Type B pancreatic cell (in vitro differentiated cells): ENCODE results near the gene CMC4. TPM values are rescaled to one million over a fixed set of nuclear protein-coding genes. Genes with fewer than 3 reads are reported as not detected.
A peak's percentile ranks its signal among the peaks of the same experiment; 100 is the strongest.

Source experiments
- DNase-seq: peaks from one replicate; pipeline ENCODE4 v3.0.0; 2021; ENCODE audit warnings: mixed read lengths; ENCODE audit not compliant: unreplicated experiment; ENCODE audit errors: extremely low spot score
- H3K27ac Mint-ChIP-seq: 2 replicates; pipeline ENCODE4 v1.8.0; 2021; ENCODE audit warnings: mild to moderate bottlenecking, mixed read lengths
- H3K27me3 Mint-ChIP-seq: 2 replicates; pipeline ENCODE4 v1.8.0; 2021; ENCODE audit warnings: mixed read lengths
- H3K36me3 Mint-ChIP-seq: 2 replicates; pipeline ENCODE4 v1.8.0; 2021; ENCODE audit warnings: mixed read lengths
- H3K4me1 Mint-ChIP-seq: one replicate; pipeline ENCODE4 v1.8.0; 2021; ENCODE audit warnings: mixed read lengths; ENCODE audit not compliant: unreplicated experiment
- H3K4me3 Mint-ChIP-seq: 2 replicates; pipeline ENCODE4 v1.8.0; 2021; ENCODE audit warnings: mild to moderate bottlenecking, mixed read lengths
- H3K9me3 Mint-ChIP-seq: 2 replicates; pipeline ENCODE4 v1.8.0; 2021; ENCODE audit warnings: mixed read lengths
- total RNA-seq: library from RNA; stranded (reverse); gene quantifications from 2 replicates; pipeline ENCODE4 v1.2.1, GENCODE V29; 2021; ENCODE audit warnings: low replicate concordance
- TF ChIP-seq, protein P1 (sequence below): fragments of 200-600 bp; sonication (generic); conservative IDR thresholded peaks from 2 replicates; pipeline ENCODE4 v1.5.0; 2021; ENCODE audit warnings: antibody characterized with exemption, mild to moderate bottlenecking

CMC4 gene
- total RNA-seq, 1 donor from 2014 or later, result 7.1 TPM

- no peak for DNase-seq
- Mint-ChIP-seq H3K4me3 (peak overlapping the region; percentile 58), H3K27me3 (no peaks in the 10 kb centered on the region), H3K9me3 (no peaks in the 10 kb centered on the region), H3K4me1 (no peaks in the 10 kb centered on the region), H3K27ac (no peak overlapping the region), H3K36me3 (peaks cover 1% of the 10 kb centered on the region)
- TF ChIP-seq, protein P1, sequence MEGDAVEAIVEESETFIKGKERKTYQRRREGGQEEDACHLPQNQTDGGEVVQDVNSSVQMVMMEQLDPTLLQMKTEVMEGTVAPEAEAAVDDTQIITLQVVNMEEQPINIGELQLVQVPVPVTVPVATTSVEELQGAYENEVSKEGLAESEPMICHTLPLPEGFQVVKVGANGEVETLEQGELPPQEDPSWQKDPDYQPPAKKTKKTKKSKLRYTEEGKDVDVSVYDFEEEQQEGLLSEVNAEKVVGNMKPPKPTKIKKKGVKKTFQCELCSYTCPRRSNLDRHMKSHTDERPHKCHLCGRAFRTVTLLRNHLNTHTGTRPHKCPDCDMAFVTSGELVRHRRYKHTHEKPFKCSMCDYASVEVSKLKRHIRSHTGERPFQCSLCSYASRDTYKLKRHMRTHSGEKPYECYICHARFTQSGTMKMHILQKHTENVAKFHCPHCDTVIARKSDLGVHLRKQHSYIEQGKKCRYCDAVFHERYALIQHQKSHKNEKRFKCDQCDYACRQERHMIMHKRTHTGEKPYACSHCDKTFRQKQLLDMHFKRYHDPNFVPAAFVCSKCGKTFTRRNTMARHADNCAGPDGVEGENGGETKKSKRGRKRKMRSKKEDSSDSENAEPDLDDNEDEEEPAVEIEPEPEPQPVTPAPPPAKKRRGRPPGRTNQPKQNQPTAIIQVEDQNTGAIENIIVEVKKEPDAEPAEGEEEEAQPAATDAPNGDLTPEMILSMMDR, result peak; percentile 82
These were observed 13.8 kb downstream of the CMC4 start for GRCh38 chrX:155056877-155057792.

GRCh38 chrX:155056471-155056870 lies 14.5 kb downstream of the CMC4 start:
- no peaks in the 10 kb centered on the region for H3K9me3 Mint-ChIP-seq
- no peak overlapping the region for H3K27ac Mint-ChIP-seq

GRCh38 chrX:155055494-155055893 lies 15.4 kb downstream of the CMC4 start:
- no peaks in the 10 kb centered on the region for H3K4me1 Mint-ChIP-seq
- H3K36me3 Mint-ChIP-seq, result peaks cover 10% of the 10 kb centered on the region
- no peaks in the 10 kb centered on the region for H3K9me3 Mint-ChIP-seq
- no peaks in the 10 kb centered on the region for H3K27me3 Mint-ChIP-seq
- H3K4me3 Mint-ChIP-seq, result no peak overlapping the region
- H3K27ac Mint-ChIP-seq, result no peak overlapping the region
- no peak for DNase-seq
- TF ChIP-seq, protein P1, result no peak

More at GRCh38 chrX:155056471-155056870, 14.5 kb downstream of the CMC4 start:
- Mint-ChIP-seq H3K27me3 (no peaks in the 10 kb centered on the region), H3K4me1 (no peaks in the 10 kb centered on the region), H3K4me3 (no peak overlapping the region), H3K36me3 (peaks cover 8% of the 10 kb centered on the region)
- no peak for DNase-seq
- TF ChIP-seq, protein P1, result no peak

DNA sequence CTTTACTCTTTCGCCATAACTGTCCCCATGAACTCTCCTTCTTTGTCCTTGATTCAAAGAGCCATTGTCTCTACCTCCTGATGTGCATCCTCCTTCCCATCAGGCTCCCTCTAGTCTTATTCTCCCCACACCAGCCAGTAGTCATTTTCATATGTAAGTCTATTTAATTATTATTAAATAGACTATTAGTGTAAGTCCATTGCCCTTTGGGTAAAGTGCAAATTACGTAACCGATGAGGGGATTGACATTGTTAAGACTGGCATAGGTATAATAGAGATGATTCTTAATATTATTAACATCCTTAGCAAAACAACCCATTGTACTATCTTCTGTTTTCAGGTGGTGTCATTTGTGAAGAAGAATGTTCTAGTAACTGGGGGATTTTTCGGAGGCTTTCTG lies 16.7 kb downstream of the CMC4 start:
- Mint-ChIP-seq H3K36me3 (peaks cover 10% of the 10 kb centered on the region), H3K27me3 (no peaks in the 10 kb centered on the region), H3K27ac (no peak overlapping the region), H3K4me1 (no peaks in the 10 kb centered on the region), H3K9me3 (no peaks in the 10 kb centered on the region), H3K4me3 (no peak overlapping the region)
- TF ChIP-seq, protein P1, result no peak
- no peak for DNase-seq

DNA sequence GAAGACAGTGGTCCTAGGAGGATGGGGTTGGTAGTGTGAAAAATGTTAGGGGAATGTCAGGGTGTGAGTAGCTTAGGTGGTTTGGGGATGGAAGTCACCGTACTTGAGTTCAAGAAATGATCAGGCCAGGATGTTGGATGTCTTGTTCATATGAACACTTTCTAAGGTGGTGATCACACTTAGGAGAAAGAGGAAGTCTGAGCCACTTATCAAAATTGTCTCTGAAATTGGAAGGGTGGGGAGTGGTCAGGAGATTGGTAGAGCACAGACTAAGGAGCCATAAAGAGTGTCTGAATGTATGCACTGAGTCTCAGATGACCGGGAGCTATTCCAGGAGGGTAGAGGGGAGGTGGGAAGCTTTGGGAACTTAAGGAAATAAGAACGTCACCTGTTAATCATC lies 17.3 kb downstream of the CMC4 start:
- no peaks in the 10 kb centered on the region for H3K9me3 Mint-ChIP-seq
- no peaks in the 10 kb centered on the region for H3K27me3 Mint-ChIP-seq
- peaks cover 10% of the 10 kb centered on the region for H3K36me3 Mint-ChIP-seq
- TF ChIP-seq, protein P1, result no peak
- H3K4me3 Mint-ChIP-seq, result no peak overlapping the region
- H3K27ac Mint-ChIP-seq, result no peak overlapping the region
- H3K4me1 Mint-ChIP-seq, result no peaks in the 10 kb centered on the region
- no peak for DNase-seq
